ENCODE data around the gene TAF1B.
"Not testable (repeated sequence)": the region's sequence is repeated elsewhere in the genome, so short reads cannot be mapped to it uniquely, and the experiment has no call there.

TAF1B gene

GRCh38 chr2:9879455-9880194, 36.4 kb downstream of the TAF1B start:
- no peak for DNase-seq (ENCODE audit: low read depth, low spot score)

GRCh38 chr2:9883897-9884296, 40.6 kb downstream of the TAF1B start:
- DNase-seq (ENCODE audit: low read depth, low spot score): no peak

- DNase-seq (ENCODE audit: low read depth, low spot score): no peak
These were observed 41.2 kb downstream of the TAF1B start for GRCh38 chr2:9884436-9884835.

GRCh38 chr2:9885036-9885684, 41.9 kb downstream of the TAF1B start:
- DNase-seq (ENCODE audit: low read depth, low spot score): no peak

- no peak for DNase-seq (ENCODE audit: low read depth, low spot score)
These were observed 44.2 kb downstream of the TAF1B start for GRCh38 chr2:9887513-9887912.

GRCh38 chr2:9889812-9890261, 46.6 kb downstream of the TAF1B start:
- peak; percentile 69 for DNase-seq (ENCODE audit: low read depth, low spot score)

- DNase-seq (ENCODE audit: low read depth, low spot score): no peak
These were observed 49.0 kb downstream of the TAF1B start for GRCh38 chr2:9892236-9892635.

- DNase-seq (ENCODE audit: low read depth, low spot score): no peak
These were observed 52.7 kb downstream of the TAF1B start for GRCh38 chr2:9895669-9896590.

- peak; percentile 37 for DNase-seq (ENCODE audit: low read depth, low spot score)
These were observed 54.1 kb downstream of the TAF1B start for GRCh38 chr2:9897331-9897737.

GRCh38 chr2:9897846-9898245, 54.6 kb downstream of the TAF1B start:
- DNase-seq (ENCODE audit: low read depth, low spot score): no peak

GRCh38 chr2:9905413-9905812, 62.1 kb downstream of the TAF1B start:
- no peak for DNase-seq (ENCODE audit: low read depth, low spot score)

GRCh38 chr2:9907402-9907801, 64.1 kb downstream of the TAF1B start:
- no peak for DNase-seq (ENCODE audit: low read depth, low spot score)

GRCh38 chr2:9908639-9909038, 65.4 kb downstream of the TAF1B start:
- DNase-seq (ENCODE audit: low read depth, low spot score): no peak

GRCh38 chr2:9909106-9909505, 65.8 kb downstream of the TAF1B start:
- no peak for DNase-seq (ENCODE audit: low read depth, low spot score)

GRCh38 chr2:9910699-9911098, 67.4 kb downstream of the TAF1B start:
- DNase-seq (ENCODE audit: low read depth, low spot score): no peak

- no peak for DNase-seq (ENCODE audit: low read depth, low spot score)
These were observed 69.2 kb downstream of the TAF1B start for GRCh38 chr2:9912468-9912867.

- DNase-seq (ENCODE audit: low read depth, low spot score): peak; percentile 17
These were observed 71.3 kb downstream of the TAF1B start for GRCh38 chr2:9914384-9915065.

- no peak for DNase-seq (ENCODE audit: low read depth, low spot score)
These were observed 75.0 kb downstream of the TAF1B start for GRCh38 chr2:9918275-9918674.

- DNase-seq (ENCODE audit: low read depth, low spot score): no peak
These were observed 76.2 kb downstream of the TAF1B start for GRCh38 chr2:9919512-9919911.

GRCh38 chr2:9927020-9927419, 83.7 kb downstream of the TAF1B start:
- not testable (repeated sequence) for DNase-seq (ENCODE audit: low read depth, low spot score)

- no peak for DNase-seq (ENCODE audit: low read depth, low spot score)
These were observed 94.0 kb downstream of the TAF1B start for GRCh38 chr2:9937258-9937657.

- no peak for DNase-seq (ENCODE audit: low read depth, low spot score)
These were observed 94.7 kb downstream of the TAF1B start for GRCh38 chr2:9937968-9938367.

Data from ELF-1 (cell line).